GM21515 (cell line): ENCODE measurements around the gene HOATZ.

Source experiments
- ATAC-seq: cut with Tn5 transposase; IDR thresholded peaks from one replicate; pipeline ENCODE4 v1.9.1; 2021; ENCODE audit not compliant: unreplicated experiment

HOATZ gene

DNA sequence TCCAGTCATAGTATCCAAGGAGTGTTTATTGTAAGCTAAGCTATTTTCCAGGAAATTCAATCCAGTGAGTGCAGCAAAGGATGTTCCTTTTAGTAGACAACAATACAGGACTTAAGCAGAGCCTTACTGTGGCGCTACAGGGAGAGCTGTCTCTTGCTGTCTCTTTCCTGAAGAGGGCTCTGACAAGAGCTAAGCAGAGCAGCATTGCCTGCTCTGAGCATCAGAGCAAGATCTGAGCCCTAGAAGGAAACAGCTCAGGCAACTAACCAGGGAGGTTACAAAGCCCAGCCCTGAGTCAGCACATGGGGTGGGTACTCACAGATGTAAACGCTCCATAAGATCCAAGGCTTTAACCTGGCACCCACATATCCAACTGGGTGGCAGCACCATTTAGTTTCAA lies 33.9 kb downstream of the HOATZ start:
- ATAC-seq: no peak

DNA sequence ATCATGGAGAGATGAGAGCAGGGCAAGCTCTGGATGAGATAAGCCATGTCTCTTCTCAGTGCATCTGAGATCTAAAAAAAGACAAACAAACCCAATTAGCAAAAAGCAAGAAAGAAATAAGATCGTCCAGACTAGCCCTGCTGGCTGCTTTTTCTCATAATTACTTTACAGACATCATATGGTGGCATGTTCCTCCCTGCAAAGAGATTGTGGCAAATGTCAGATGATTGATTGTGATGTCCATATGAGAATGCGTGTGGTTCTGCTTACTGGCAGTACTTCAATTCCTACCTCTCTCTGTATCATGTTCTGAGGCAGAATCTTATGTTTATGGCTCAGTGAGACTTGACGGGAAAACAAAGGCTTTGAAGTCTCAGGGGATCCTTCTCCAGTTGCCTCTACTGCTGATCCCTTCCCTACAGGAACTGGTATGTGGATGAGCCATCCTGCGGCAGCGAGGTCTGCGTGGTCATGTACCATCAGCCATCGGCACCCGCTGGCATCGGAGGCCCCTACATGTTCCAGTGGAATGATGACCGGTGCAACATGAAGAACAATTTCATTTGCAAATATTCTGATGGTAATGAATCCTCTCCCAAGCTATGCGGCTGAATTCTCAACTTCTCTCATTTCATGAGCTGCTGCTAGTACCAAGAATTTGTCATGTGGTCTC lies 34.8 kb downstream of the HOATZ start:
- ATAC-seq: no peak

DNA sequence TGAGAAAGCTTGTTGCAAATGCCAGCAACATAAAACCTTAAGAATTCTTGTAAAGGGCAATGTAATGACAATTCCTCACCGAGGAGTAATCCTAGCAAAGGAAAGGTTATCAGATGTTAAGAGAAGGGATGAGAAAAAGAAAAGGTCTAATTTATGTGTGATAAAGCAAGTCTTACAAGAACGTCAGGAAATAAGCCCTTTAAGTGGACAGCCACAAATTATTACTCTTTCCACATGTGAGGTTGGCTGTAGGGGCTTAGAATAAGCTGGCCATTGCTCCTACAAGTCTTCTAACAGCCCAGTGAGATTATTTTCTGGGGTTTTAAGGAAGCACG lies 35.3 kb downstream of the HOATZ start:
- no peak for ATAC-seq

GRCh38 chr11:111550258-111550657 lies 35.7 kb downstream of the HOATZ start:
- ATAC-seq: no peak

DNA sequence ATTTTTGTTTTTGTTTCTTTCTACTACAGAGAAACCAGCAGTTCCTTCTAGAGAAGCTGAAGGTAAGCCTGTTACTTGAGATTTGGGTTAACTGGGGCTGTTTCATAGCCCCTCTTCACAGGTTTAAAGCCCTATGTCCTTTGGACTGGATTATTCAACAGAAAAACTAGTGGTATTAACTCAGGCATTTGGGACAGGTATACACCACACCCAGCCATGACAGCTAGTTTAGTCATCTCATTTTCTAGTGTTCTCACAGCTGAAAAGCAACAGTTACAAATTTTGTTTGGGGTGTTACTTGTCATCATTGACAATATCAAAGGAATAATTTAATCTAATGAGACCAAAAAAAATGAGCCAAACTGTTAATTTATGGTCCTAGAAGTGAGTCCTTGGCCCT lies 40.0 kb downstream of the HOATZ start:
- no peak for ATAC-seq

GRCh38 chr11:111555255-111555654 lies 40.7 kb downstream of the HOATZ start:
- ATAC-seq: no peak

- no peak for ATAC-seq
These were observed 43.0 kb downstream of the HOATZ start for GRCh38 chr11:111557425-111558111.

DNA sequence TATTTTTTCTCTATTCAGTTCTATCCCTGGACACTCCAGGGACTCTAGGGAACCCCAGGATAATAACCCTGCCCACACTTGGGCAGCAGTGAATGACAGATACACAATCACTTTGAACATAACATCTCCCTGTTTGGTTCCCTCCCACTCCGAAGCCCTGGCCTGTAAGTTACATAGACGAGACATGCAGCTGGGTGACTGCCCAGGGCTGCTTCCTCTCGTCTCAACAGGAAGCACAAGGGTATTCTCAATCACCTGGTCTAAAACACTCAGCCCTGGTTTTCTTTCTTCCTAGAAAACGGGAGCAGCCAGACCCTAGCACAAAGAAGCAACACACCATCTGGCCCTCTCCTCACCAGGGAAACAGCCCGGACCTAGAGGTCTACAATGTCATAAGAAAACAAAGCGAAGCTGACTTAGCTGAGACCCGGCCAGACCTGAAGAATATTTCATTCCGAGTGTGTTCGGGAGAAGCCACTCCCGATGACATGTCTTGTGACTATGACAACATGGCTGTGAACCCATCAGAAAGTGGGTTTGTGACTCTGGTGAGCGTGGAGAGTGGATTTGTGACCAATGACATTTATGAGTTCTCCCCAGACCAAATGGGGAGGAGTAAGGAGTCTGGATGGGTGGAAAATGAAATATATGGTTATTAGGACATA lies 45.4 kb downstream of the HOATZ start:
- ATAC-seq: no peak

GRCh38 chr11:111560800-111561199 lies 46.2 kb downstream of the HOATZ start:
- ATAC-seq: no peak

DNA sequence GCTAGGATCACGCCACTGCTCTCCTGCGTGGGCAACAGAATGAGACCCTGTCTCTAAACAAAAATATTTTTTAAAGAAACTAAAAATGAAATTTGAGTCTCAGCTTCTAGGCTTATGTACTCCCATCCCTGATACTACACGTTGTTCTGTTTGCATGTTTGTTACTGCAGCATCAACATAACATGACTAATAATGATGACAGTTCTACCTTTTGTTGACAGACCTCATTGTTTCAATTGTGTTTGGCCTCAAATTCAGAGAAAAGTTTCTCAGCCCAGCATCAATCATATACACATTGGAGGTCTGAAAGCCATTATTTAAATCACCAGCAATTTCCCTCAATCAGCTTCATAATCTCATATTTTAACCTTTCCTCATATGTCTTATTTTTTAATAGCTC lies 46.7 kb downstream of the HOATZ start:
- no peak for ATAC-seq

GRCh38 chr11:111561791-111562325 lies 47.3 kb downstream of the HOATZ start:
- no peak for ATAC-seq

- ATAC-seq: no peak
These were observed 48.3 kb downstream of the HOATZ start for GRCh38 chr11:111562692-111563389.

DNA sequence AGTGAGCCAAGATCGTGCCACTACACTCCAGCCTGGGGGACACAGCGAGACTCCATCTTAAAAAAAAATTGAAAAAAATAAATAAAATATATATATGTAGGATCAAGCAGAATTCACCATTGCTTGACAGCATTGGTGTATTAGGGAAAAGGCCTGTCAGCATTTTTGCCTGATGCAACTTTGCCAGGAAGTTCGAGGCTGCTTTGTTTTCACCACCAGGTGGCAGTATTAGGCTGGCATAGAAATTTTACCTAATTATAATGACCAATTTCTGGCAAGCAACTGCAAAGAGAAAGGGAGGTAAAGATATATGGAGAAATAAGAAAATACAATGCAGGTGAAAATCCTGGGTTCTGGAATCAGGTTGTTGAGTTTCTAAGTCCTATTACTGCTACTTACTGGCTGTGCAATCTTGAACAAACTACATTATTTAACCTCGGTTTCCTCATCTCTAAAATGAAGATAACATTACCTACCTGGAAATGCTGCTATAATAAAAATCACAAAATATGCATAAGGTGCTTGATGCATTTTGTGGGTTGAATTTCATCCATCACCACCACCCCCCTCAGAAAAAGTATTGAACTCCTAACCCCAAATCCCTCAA lies 50.6 kb downstream of the HOATZ start:
- no peak for ATAC-seq

DNA sequence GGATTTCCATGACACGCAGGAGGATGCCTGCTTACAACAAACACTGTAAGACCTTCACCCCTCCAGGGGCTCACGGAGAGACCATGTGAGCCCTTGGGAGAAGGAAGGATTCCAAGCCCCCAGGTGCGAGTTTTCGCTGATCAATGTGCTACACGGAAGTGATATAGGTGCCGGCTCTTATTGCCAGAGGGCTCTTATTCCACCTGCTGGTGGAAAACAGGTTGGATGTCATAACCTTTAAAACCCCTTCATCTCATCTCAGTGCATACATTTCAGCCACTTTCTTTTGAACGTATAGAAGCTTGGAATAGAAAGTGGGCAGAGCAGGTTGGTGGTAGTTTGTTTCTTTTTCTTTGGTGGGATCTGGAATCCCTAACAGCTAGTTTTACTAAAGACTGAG lies 51.7 kb downstream of the HOATZ start:
- no peak for ATAC-seq

GRCh38 chr11:111569476-111569875 lies 54.9 kb downstream of the HOATZ start:
- no peak for ATAC-seq

DNA sequence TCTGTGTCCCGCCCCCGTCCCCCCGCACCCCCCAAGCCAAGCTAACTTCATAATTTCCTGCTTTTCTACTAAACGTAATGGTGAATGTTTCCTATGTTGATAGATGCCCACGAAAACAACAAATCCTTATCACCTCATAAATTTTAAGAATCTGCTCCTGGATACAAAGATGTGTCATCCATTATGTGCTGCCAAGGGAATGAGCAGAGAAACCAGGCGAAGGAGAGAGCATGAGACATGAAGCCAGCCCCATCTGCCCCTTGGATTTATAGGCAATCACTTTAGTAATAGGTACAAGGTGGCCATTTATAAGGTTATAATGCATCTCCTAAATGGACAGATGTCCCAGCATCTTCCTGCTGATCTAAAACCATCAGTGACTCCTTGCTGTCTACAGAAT lies 56.2 kb downstream of the HOATZ start:
- ATAC-seq: no peak

GRCh38 chr11:111571829-111572501 lies 57.4 kb downstream of the HOATZ start:
- ATAC-seq: no peak

- no peak for ATAC-seq
These were observed 58.0 kb downstream of the HOATZ start for GRCh38 chr11:111572581-111572980.

- ATAC-seq: no peak
These were observed 59.3 kb downstream of the HOATZ start for GRCh38 chr11:111573821-111574249.

DNA sequence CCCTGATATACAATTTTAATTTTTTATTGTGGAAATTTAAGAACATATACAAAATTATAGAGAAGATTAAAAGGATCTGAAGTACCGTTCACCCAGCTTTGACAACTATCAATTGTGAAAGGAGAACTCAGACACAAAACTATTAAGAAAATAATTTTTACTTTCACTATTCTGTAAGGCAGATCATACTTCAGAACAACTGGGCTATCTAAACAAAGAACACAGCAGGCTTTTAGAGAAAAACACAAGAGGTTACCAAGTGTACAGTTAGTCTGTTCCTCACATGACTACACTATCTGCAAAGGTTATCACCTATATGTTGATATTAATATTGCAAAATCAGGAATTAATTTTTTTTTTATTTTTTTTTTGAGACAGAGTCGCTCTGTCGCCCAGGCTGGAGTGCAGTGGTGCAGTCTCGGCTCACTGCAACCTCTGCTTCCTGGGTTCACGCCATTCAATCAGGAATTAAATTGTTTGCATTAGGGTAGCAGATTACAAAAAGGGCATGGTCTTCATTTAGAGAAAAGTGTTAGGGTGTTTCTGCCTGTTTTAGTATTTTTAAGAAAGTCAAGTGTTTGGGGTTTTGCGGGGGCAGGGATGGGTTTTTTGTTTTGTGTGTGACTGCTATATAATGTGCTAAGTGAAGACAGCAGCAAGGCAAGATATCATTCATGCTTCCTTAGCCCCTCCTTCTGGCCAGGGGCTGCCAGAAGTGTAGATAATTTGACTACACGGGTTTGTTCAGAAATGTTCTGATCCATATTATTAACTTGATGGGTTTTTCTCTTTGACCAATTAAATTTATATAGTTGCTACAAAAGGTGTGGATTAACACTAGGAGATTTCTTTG lies 60.0 kb downstream of the HOATZ start:
- ATAC-seq: no peak
